SK-N-SH treated with all-trans-retinoic acid at 6 μM for 48 hours (cell line): ENCODE measurements around the gene BABAM2.

Experiments used
- ATAC-seq: fragments of 200-7000 bp; cut with Tn5 transposase; 3 replicates; pipeline ENCODE4 v1.9.1; 2020; ENCODE audit warnings: mild to moderate bottlenecking, moderate library complexity
- ARNTL ChIP-seq: fragments of 450-650 bp; formaldehyde crosslinking; IDR thresholded peaks from 2 replicates; pipeline ENCODE4 v1.5.0; 2020; ENCODE audit warnings: low read depth, mild to moderate bottlenecking, moderate library complexity, borderline replicate concordance
- BACH2 ChIP-seq: fragments of 250-450 bp; sonication (Bioruptor Pico); IDR thresholded peaks from 2 replicates; pipeline ENCODE4 v1.9.0; 2021; ENCODE audit warnings: mild to moderate bottlenecking, borderline replicate concordance
- CREB5 ChIP-seq: fragments of 250-450 bp; sonication (Bioruptor Pico); IDR thresholded peaks from 2 replicates; pipeline ENCODE4 v1.5.1; 2020; ENCODE audit warnings: low read depth, mild to moderate bottlenecking, moderate library complexity
- CSRNP3 ChIP-seq: fragments of 250-450 bp; sonication (Bioruptor Pico); IDR thresholded peaks from 2 replicates; pipeline ENCODE4 v1.5.1; 2021; ENCODE audit warnings: mild to moderate bottlenecking, moderate library complexity
- ESRRG ChIP-seq: fragments of 250-450 bp; sonication (Bioruptor Pico); IDR thresholded peaks from 2 replicates; pipeline ENCODE4 v1.6.1; 2021; ENCODE audit warnings: mild to moderate bottlenecking
- GLIS3 ChIP-seq: fragments of 250-450 bp; sonication (Bioruptor Pico); IDR thresholded peaks from 2 replicates; pipeline ENCODE4 v1.5.0; 2020; ENCODE audit warnings: mild to moderate bottlenecking, moderate library complexity
- ISL1 ChIP-seq: fragments of 250-450 bp; sonication (Bioruptor Pico); IDR thresholded peaks from 2 replicates; pipeline ENCODE4 v2.1.2; 2022; ENCODE audit warnings: mild to moderate bottlenecking, moderate library complexity
- OSR1 ChIP-seq: fragments of 250-450 bp; sonication (Bioruptor Pico); IDR thresholded peaks from 2 replicates; pipeline ENCODE4 v1.8.0; 2022; ENCODE audit warnings: moderate library complexity, mild to moderate bottlenecking, inconsistent platforms
- PATZ1 ChIP-seq: fragments of 250-450 bp; sonication (Bioruptor Pico); IDR thresholded peaks from 2 replicates; pipeline ENCODE4 v1.8.0; 2020; ENCODE audit warnings: mild to moderate bottlenecking, moderate library complexity, borderline replicate concordance
- POU6F1 ChIP-seq: fragments of 250-450 bp; sonication (Bioruptor Pico); IDR thresholded peaks from 2 replicates; pipeline ENCODE4 v1.8.0; 2021; ENCODE audit warnings: low read depth, mild to moderate bottlenecking, moderate library complexity, borderline replicate concordance
- PPARA ChIP-seq: fragments of 250-450 bp; sonication (Bioruptor Pico); IDR thresholded peaks from 2 replicates; pipeline ENCODE4 v1.5.0; 2020; ENCODE audit warnings: mild to moderate bottlenecking, borderline replicate concordance
- TCF4 ChIP-seq: fragments of 250-450 bp; sonication (Bioruptor Pico); IDR thresholded peaks from 2 replicates; pipeline ENCODE4 v1.8.0; 2021; ENCODE audit warnings: mild to moderate bottlenecking, moderate library complexity, borderline replicate concordance
- TOX ChIP-seq: fragments of 250-450 bp; sonication (Bioruptor Pico); IDR thresholded peaks from 2 replicates; pipeline ENCODE4 v1.8.0; 2021; ENCODE audit warnings: mild to moderate bottlenecking, moderate library complexity, borderline replicate concordance
- TSHZ2 ChIP-seq: fragments of 250-450 bp; sonication (Bioruptor Pico); IDR thresholded peaks from 2 replicates; pipeline ENCODE4 v1.5.0; 2020; ENCODE audit warnings: mild to moderate bottlenecking, moderate library complexity
- ZC3H10 ChIP-seq: fragments of 250-450 bp; sonication (Bioruptor Pico); IDR thresholded peaks from 2 replicates; pipeline ENCODE4 v1.5.1; 2021; ENCODE audit warnings: mild to moderate bottlenecking, moderate library complexity
- ZFP3 ChIP-seq: fragments of 250-450 bp; sonication (Bioruptor Pico); IDR thresholded peaks from 2 replicates; pipeline ENCODE4 v1.5.0; 2020; ENCODE audit warnings: mild to moderate bottlenecking, moderate library complexity
- ZNF565 ChIP-seq: fragments of 450-650 bp; formaldehyde crosslinking; conservative IDR thresholded peaks from 2 replicates; pipeline ENCODE4 v1.5.0; 2020; ENCODE audit warnings: low read depth, mild to moderate bottlenecking, moderate library complexity
- ZNF70 ChIP-seq: fragments of 450-650 bp; formaldehyde crosslinking; IDR thresholded peaks from 2 replicates; pipeline ENCODE4 v1.5.0; 2020; ENCODE audit warnings: mild to moderate bottlenecking, moderate library complexity
- ZNF8 ChIP-seq: fragments of 450-650 bp; formaldehyde crosslinking; IDR thresholded peaks from 2 replicates; pipeline ENCODE4 v1.5.0; 2020; ENCODE audit warnings: mild to moderate bottlenecking, moderate library complexity

The BABAM2 gene

GRCh38 chr2:27885234-27885633 is 5.3 kb upstream of the BABAM2 start (continued):
- TF ChIP-seq POU6F1 (CRISPR knock-in tag), result no peak
- TF ChIP-seq ZNF565 (CRISPR knock-in tag), result no peak
- TF ChIP-seq ZNF8 (CRISPR knock-in tag), result no peak

- no peak for TF ChIP-seq ARNTL (CRISPR knock-in tag)
- TF ChIP-seq BACH2, result no peak
- TF ChIP-seq ISL1 (CRISPR knock-in tag), result no peak
- TF ChIP-seq GLIS3 (CRISPR knock-in tag), result no peak
- no peak for TF ChIP-seq ZNF8 (CRISPR knock-in tag)
- TF ChIP-seq ZNF70, result no peak
Measured at GRCh38 chr2:27885661-27886060, 4.9 kb upstream of the BABAM2 start.

GRCh38 chr2:27886322-27886721 is 4.2 kb upstream of the BABAM2 start:
- TF ChIP-seq BACH2 (no peak), PATZ1 (CRISPR knock-in tag) (no peak), PPARA (CRISPR knock-in tag) (no peak), CREB5 (CRISPR knock-in tag) (no peak), ZFP3 (CRISPR knock-in tag) (no peak)
- no peak for ATAC-seq

More at GRCh38 chr2:27885661-27886060, 4.9 kb upstream of the BABAM2 start:
- no peak for ATAC-seq

GRCh38 chr2:27887111-27887510 is 3.4 kb upstream of the BABAM2 start:
- no peak for ATAC-seq
- TF ChIP-seq ZC3H10 (CRISPR knock-in tag), result no peak
- no peak for TF ChIP-seq ARNTL (CRISPR knock-in tag)
- no peak for TF ChIP-seq POU6F1 (CRISPR knock-in tag)
- TF ChIP-seq ISL1 (CRISPR knock-in tag), result no peak
- no peak for TF ChIP-seq TSHZ2 (CRISPR knock-in tag)
- TF ChIP-seq, all 23 proteins: peak for 0

GRCh38 chr2:27887830-27888229 is 2.7 kb upstream of the BABAM2 start:
- no peak for ATAC-seq
- TF ChIP-seq GLIS3 (CRISPR knock-in tag), result no peak
- no peak for TF ChIP-seq ZNF565 (CRISPR knock-in tag)
- TF ChIP-seq ZNF8 (CRISPR knock-in tag), result no peak
- TF ChIP-seq ARNTL (CRISPR knock-in tag), result no peak
- TF ChIP-seq CREB5 (CRISPR knock-in tag), result no peak
- TF ChIP-seq TCF4 (CRISPR knock-in tag), result no peak
- TF ChIP-seq ESRRG (CRISPR knock-in tag), result no peak
- TF ChIP-seq ZFP3 (CRISPR knock-in tag), result no peak
- no peak for TF ChIP-seq PATZ1 (CRISPR knock-in tag)
- TF ChIP-seq TOX (CRISPR knock-in tag), result no peak
- TF ChIP-seq ZC3H10 (CRISPR knock-in tag), result no peak
- TF ChIP-seq ZNF70, result no peak
- no peak for TF ChIP-seq CSRNP3 (CRISPR knock-in tag)
- no peak for TF ChIP-seq ISL1 (CRISPR knock-in tag)
- TF ChIP-seq OSR1 (CRISPR knock-in tag), result no peak
